Lower leg skin (tissue), 4 donors: ENCODE measurements around the gene ITSN1. TPM values are rescaled to one million over a fixed set of nuclear protein-coding genes. Genes with fewer than 3 reads are reported as not detected.
"Not testable (repeated sequence)": the region's sequence is repeated elsewhere in the genome, so short reads cannot be mapped to it uniquely, and the experiment has no call there.

ENCODE experiments used
- DNase-seq, 2 donors: peaks; one replicate each; pipeline ENCODE4 v3.0.0-alpha.2; 2019; ENCODE audit warnings: low spot score in 2 of 2
- H3K4me3 ChIP-seq: fragments of 200-600 bp; sonication (generic); 2 replicates; pipeline ENCODE4 v1.5.1; 2017; ENCODE audit warnings: mild to moderate bottlenecking, low read depth; ENCODE audit not compliant: poor library complexity, severe bottlenecking
- CTCF ChIP-seq, 3 donors: fragments of 450-650 bp; IDR thresholded peaks; one replicate each; pipeline ENCODE4 v1.5.1; 2016; ENCODE audit warnings: antibody characterized with exemption in 3 of 3, mild to moderate bottlenecking in 3 of 3, moderate library complexity in 2 of 3
- POLR2A ChIP-seq, 2 donors: fragments of 450-650 bp; IDR thresholded peaks; one replicate each; pipeline ENCODE4 v1.6.1; 2016 to 2017; ENCODE audit warnings: antibody characterized with exemption in 2 of 2, mild to moderate bottlenecking in 1 of 2, moderate library complexity in 1 of 2
- WGBS, 2 donors: methylation state at CpG; one replicate each; pipeline ENCODE4 v1.1.5; 2018; 5-methylcytosine and 5-hydroxymethylcytosine counted together
- intact Hi-C: fragments of 100-400 bp; cut with DNase I; formaldehyde crosslinking; loops from one replicate; pipeline ENCODE4 v1.15.0; 2023; ENCODE audit warnings: low total_unique reads
- total RNA-seq, 4 donors: library from RNA; depleted of rRNA; stranded (reverse); fragments of >200 nt; gene quantifications; one replicate each; pipeline ENCODE4 v1.1.0, GENCODE V29; 2016

ITSN1 gene
- total RNA-seq, 4 donors from 2014 or later: 17.4 to 39.5 (median 31.7) TPM

DNA sequence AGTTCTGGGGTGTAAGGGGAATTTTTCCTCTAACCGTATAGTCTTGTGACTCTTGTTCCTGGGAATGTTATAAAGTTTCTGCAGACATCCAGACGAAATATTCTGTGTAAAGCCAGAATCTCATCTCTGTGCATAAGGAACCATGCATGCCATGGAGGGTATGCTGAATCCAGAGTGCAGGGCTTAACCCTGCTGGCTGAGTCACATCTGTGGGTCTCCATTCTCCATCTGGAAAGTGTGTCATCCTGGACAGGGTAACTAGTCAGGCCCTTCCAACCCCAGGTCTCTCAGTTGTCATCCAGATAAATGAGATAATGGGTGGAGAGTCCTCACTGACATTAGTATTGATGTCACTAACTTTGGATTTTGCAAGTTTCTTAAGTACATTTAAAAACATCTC, 224.5 kb downstream of the ITSN1 start:
- intact Hi-C loops: no loop called here
- no peak overlapping the region for H3K4me3 ChIP-seq
- DNase-seq: no peak
- TF ChIP-seq POLR2A (IDR thresholded peaks at IDR 0.05): no peak
- TF ChIP-seq CTCF (IDR thresholded peaks at IDR 0.05): no peak
- WGBS, 2 donors: 59 to 60% methylated on average over 2 of the region's 2 CpGs

- H3K4me3 ChIP-seq, intact Hi-C loops, DNase-seq: not testable (repeated sequence)
- 75% methylated on average over 13 of the region's 13 CpGs for WGBS, 2 donors
Measured at GRCh38 chr21:33867868-33868267, 225.6 kb downstream of the ITSN1 start.

- intact Hi-C loops: no loop called here
- no peak for DNase-seq
Measured at GRCh38 chr21:33869873-33870272, 227.6 kb downstream of the ITSN1 start.

DNA sequence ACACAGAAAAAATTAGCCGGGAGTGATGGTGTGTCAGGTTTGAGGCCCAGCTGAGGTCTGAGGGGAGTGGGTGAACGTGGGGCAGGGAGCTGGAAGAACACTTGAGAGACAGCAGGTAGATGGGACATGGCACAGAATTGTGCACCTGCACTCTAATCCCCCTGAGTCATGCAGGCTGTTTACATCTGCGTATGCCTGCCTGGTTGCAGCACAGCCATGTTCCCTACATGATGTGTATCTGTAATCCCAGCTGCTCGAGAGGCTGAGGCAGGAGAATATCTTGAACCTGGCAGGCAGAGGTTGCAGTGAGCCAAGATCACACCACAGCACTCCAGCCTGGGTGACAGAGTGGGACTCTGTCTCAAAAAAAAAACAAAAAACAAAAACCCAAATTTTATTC, 228.5 kb downstream of the ITSN1 start:
- intact Hi-C loops: no loop called here
- WGBS, 2 donors: 83 to 85% methylated on average over 4 of the region's 4 CpGs
- TF ChIP-seq POLR2A (IDR thresholded peaks at IDR 0.05) (no peak), CTCF (IDR thresholded peaks at IDR 0.05) (no peak)

More at GRCh38 chr21:33869873-33870272, 227.6 kb downstream of the ITSN1 start:
- TF ChIP-seq POLR2A (IDR thresholded peaks at IDR 0.05): no peak
- TF ChIP-seq CTCF (IDR thresholded peaks at IDR 0.05): no peak
- no peak overlapping the region for H3K4me3 ChIP-seq

DNA sequence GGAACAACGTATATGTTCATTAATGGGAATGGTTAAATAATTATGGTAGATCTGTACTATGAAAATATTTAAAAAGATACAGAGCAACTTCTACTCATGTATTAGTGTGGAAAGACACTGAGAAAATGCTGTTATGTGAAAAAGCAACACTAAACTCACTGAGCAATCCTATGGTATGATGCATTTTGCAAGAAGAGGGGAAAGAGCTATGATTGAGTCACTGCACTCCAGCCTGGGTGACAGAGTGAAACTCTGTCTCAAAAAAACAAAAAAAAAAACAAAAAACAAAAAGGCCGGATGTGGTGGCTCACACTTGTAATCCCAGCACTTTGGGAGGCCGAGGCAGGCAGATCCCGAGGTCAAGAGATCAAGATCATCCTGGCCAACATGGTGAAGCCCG, 228.9 kb downstream of the ITSN1 start:
- intact Hi-C loops: no loop called here
- no peak for DNase-seq
- H3K4me3 ChIP-seq: no peak overlapping the region
- WGBS, 2 donors: 86 to 89% methylated on average over 5 of the region's 5 CpGs
- TF ChIP-seq CTCF (IDR thresholded peaks at IDR 0.05): no peak
- no peak for TF ChIP-seq POLR2A (IDR thresholded peaks at IDR 0.05)

More for the DNA sequence above, 228.5 kb downstream of the ITSN1 start:
- H3K4me3 ChIP-seq: no peak overlapping the region
- no peak for DNase-seq

- no peak for DNase-seq
- intact Hi-C loops: no loop called here
- WGBS, 2 donors: 67 to 74% methylated on average over 4 of the region's 4 CpGs
- H3K4me3 ChIP-seq: no peak overlapping the region
- TF ChIP-seq POLR2A (IDR thresholded peaks at IDR 0.05) (no peak), CTCF (IDR thresholded peaks at IDR 0.05) (no peak)
Measured at GRCh38 chr21:33872881-33873515, 230.7 kb downstream of the ITSN1 start.
